CD4-positive, alpha-beta T cell treated with Interleukin-17A for 4 hours (primary cell): ENCODE data around the gene PTPN20.
"Not testable (repeated sequence)": the region's sequence is repeated elsewhere in the genome, so short reads cannot be mapped to it uniquely, and the experiment has no call there.

Source experiments
- DNase-seq: peaks from one replicate; pipeline ENCODE4 v3.0.0-alpha.2; 2020; ENCODE audit warnings: mixed read lengths

PTPN20 gene

GRCh38 chr10:46911144-46911876 lies at the start of gene PTPN20:
Gene PTPN20, plus strand, starts transcription at chr10:46911428. Its CDS starts 21,072 bp downstream, at chr10:46932500.
- DNase-seq, result peak; percentile 5

GRCh38 chr10:46869716-46870115 lies 41.5 kb upstream of the PTPN20 start:
- not testable (repeated sequence) for DNase-seq

GRCh38 chr10:46871583-46871982 lies 39.6 kb upstream of the PTPN20 start:
- not testable (repeated sequence) for DNase-seq

GRCh38 chr10:46875304-46875703 lies 35.9 kb upstream of the PTPN20 start:
- DNase-seq, result not testable (repeated sequence)

GRCh38 chr10:46876773-46877172 lies 34.5 kb upstream of the PTPN20 start:
- not testable (repeated sequence) for DNase-seq

GRCh38 chr10:46878761-46879160 lies 32.5 kb upstream of the PTPN20 start:
- not testable (repeated sequence) for DNase-seq

- DNase-seq, result not testable (repeated sequence)
Measured at GRCh38 chr10:46890813-46891611, 20.2 kb upstream of the PTPN20 start.

- DNase-seq, result not testable (repeated sequence)
Measured at GRCh38 chr10:46896762-46897692, 14.2 kb upstream of the PTPN20 start.

GRCh38 chr10:46901247-46901646 lies 10.0 kb upstream of the PTPN20 start:
- DNase-seq, result not testable (repeated sequence)

- not testable (repeated sequence) for DNase-seq
Measured at GRCh38 chr10:46903874-46904273, 7.4 kb upstream of the PTPN20 start.

GRCh38 chr10:46906359-46906758 lies 4.9 kb upstream of the PTPN20 start:
- DNase-seq, result not testable (repeated sequence)

- DNase-seq, result not testable (repeated sequence)
Measured at GRCh38 chr10:46907185-46908117, 3.8 kb upstream of the PTPN20 start.

- not testable (repeated sequence) for DNase-seq
Measured at GRCh38 chr10:46922498-46922897, 11.3 kb downstream of the PTPN20 start.

- not testable (repeated sequence) for DNase-seq
Measured at GRCh38 chr10:46925156-46925555, 13.9 kb downstream of the PTPN20 start.

- DNase-seq, result not testable (repeated sequence)
Measured at GRCh38 chr10:46925853-46926252, 14.6 kb downstream of the PTPN20 start.

- not testable (repeated sequence) for DNase-seq
Measured at GRCh38 chr10:46928810-46929209, 17.6 kb downstream of the PTPN20 start.

- not testable (repeated sequence) for DNase-seq
Measured at GRCh38 chr10:46932383-46932782, 21.2 kb downstream of the PTPN20 start.

- DNase-seq, result not testable (repeated sequence)
Measured at GRCh38 chr10:46941091-46941490, 29.9 kb downstream of the PTPN20 start.

GRCh38 chr10:46948687-46949518 lies 37.7 kb downstream of the PTPN20 start:
- DNase-seq, result peak; percentile 0

GRCh38 chr10:46952540-46952939 lies 41.3 kb downstream of the PTPN20 start:
- not testable (repeated sequence) for DNase-seq
